ENCODE results near the gene HYAL2.
A peak's percentile ranks its signal among the peaks of the same experiment; 100 is the strongest.

Gene HYAL2

GRCh38 chr3:50330330-50330729 is 7.8 kb upstream of the HYAL2 start:
- DNase-seq (ENCODE audit: low read depth, low spot score), result no peak

DNA sequence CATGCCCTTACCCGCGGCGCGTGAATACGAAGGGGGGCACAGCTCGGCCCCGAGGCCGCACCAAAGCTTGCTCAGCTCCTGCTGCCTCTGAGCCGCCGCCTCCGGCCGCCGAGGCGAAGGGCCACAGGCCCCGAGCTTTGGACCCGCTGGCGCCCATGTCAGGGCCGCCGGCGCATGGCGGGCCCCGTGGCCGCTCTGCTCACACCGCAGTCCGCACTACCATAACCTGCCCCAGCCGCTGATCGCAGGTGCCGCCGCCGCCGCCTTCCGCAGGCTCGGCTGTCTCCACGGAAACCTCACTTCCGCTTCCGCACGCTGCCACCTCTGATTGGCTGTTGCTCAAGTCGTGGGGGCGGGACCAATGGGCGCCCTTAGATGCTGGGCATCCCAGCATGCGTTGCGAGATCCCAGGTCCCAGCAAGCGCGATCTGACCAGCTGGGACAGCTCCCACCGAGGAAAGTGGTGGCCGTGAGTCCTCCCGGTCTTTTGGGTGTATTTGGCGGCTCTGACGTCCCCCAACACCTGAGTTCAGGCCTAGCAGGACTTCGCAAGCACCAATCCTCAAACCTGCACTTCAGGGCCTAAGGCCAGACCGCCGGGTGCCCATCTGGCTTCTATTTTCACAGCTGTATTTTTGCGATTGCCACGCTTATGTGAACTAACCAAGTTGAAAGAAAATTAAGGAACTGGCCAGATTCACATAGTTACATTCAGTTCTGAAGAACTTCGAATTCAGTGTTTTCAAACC is 5.6 kb upstream of the HYAL2 start, which contains the start of gene TUSC2:
Gene TUSC2 (minus strand): TSS at position 281 of the 749 bp plus-strand sequence. CDS start 124 bp downstream, at position 157.
- peak; percentile 89 for DNase-seq (ENCODE audit: low read depth, low spot score)

- no peak for DNase-seq (ENCODE audit: low read depth, low spot score)
Measured at GRCh38 chr3:50327129-50327528, 4.6 kb upstream of the HYAL2 start.

DNA sequence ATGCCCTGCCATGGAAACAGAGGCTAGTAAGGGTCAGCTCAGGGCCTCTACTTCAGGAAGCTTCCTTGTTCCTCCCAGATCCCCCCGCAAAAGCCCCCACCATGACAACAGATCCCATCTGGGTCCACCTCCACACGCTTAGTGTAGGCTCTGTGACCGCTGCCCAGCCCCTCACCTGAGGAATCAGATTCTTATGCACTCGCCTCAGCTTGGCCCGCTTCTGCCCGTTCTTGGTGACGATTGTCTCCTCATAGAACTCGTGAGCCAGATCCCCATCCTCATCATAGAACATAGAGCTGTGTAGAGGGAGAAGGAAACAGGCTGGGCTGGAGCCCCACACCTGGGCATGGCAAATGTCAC is 3.6 kb upstream of the HYAL2 start:
- DNase-seq (ENCODE audit: low read depth, low spot score), result no peak

- no peak for DNase-seq (ENCODE audit: low read depth, low spot score)
Measured at GRCh38 chr3:50325497-50326181, 3.1 kb upstream of the HYAL2 start.

GRCh38 chr3:50325113-50325480 is 2.6 kb upstream of the HYAL2 start:
- no peak for DNase-seq (ENCODE audit: low read depth, low spot score)

DNA sequence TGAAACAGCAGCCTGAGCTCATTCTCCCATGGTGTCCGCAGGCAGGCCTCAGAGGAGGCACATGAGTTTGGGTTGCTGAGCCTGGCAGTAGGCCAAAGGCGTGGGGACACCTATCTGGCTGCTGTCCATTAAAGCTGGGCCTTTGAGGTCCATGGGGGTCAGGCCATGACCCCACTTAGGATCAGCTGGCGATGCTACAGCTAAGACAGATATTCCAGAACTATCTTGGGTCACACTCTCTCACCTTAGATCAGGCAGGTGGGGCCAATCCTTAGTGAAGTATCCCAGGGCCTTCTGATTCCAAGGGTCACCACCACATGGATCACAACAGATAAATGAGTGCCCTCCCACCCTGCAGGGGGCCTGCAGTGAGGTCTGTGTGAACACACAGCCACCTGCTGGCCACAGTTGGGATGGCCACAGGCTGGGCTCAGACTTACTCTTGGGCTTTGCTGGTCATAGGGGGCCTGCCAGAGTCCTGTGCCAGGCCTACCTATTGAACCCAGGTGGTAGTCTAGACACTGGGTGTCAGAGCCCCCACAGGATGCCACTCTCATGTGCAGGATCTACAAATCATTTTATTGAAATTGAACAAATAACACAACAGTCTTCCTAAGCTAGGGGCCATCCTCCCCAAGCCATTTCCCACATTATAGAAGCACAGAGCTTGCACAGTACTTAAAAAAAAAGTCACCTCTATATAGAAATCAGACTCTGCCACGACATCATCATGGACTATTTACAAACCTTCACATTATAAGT is 2.0 kb upstream of the HYAL2 start:
- DNase-seq (ENCODE audit: low read depth, low spot score), result no peak

- DNase-seq (ENCODE audit: low read depth, low spot score), result no peak
Measured at GRCh38 chr3:50323614-50324199, 1.2 kb upstream of the HYAL2 start.

- DNase-seq (ENCODE audit: low read depth, low spot score), result no peak
Measured at GRCh38 chr3:50323092-50323600, 601 bp upstream of the HYAL2 start.

DNA sequence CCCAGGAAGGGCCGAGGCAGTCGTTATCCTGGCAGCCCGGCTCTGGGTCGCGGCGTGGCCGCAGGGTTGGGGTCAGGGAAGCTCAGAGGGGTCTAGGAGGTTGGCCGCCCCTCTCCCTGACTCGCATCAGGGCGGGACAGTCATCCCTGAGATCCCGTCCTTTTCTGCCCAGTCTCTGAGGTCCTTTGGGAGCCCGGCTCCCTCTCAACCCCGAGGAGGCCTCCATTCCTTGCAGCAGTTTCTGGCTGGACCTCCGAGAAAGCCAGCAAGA is 495 bp downstream of the HYAL2 start:
- no peak for DNase-seq (ENCODE audit: low read depth, low spot score)

DNA sequence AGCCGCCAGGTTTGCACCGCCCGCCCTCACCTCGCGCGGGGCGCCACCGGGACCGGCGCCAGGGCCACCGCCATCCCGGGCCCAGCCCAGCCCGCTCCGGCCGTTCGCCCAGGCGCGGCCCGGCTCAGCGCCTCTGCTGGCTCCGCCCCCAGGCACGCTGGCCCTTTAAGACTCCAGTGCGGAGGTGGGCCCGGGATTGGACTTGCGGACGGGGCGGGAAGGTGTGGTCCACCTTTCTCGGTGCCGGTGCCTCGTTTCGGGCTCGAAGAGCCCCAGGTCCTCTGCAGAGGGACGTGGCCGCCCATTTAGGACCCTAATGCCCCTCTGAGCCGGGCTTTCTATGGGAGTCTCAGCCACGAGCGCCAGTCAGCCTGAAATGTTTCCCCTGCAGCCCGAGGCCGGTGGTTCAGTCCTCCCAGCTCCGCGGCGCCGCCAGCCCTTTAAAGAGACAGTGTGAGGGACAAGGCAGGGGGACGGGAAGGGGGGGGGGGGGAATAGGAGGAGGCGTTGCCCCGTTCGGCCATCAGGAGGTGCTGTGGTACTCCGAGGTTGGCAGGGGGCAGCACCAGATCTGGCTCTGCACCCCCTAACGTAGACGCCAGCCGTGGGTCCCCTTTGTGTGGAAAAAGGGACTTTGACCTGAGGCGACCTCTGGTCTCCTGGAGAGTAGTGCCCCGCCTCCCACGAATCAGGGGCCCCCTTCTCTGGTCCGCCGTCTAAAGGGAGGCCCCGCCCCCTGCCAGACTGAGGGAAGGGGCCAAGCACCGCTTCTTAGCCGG is 1.0 kb downstream of the HYAL2 start:
- peak; percentile 65 for DNase-seq (ENCODE audit: low read depth, low spot score)

- DNase-seq (ENCODE audit: low read depth, low spot score), result no peak
Measured at GRCh38 chr3:50320853-50321335, 1.7 kb downstream of the HYAL2 start.

DNA sequence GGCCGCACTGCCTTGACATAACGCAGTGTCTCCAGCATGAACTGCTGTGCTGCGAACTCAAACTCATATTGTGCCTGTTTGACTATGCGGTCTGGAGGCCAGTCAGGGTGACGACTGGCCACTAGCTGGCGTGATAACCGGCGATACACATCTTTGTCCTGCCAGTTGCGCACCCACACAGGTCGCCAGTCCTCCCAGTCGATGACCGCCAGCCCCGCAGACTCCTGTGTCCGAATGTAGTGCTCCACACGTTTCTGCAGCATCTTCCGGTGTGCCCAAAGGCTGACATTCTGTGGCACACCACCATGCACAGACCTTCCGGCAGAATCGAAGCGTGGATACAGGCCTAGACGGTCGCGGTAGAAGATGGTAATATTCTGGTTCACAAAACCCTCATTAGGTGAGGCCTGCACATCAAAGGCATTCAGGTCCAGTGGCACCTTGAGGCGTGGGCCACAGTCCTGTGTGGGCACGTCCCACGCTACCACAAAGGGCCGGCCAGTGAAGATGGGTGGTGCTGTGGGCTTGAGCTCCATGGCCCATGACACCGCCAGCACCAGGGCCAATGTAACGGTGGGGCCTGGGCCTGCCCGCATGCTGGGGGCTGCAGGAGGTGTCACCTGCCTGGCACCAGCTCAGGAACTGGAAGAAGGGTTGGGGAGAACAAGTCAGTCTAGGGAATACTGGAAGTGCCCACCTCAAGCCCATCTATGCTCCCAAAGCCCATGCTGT is 2.5 kb downstream of the HYAL2 start:
- DNase-seq (ENCODE audit: low read depth, low spot score), result no peak

- DNase-seq (ENCODE audit: low read depth, low spot score), result no peak
Measured at GRCh38 chr3:50319181-50319893, 3.2 kb downstream of the HYAL2 start.

GRCh38 chr3:50318615-50319014 is 3.9 kb downstream of the HYAL2 start:
- no peak for DNase-seq (ENCODE audit: low read depth, low spot score)

DNA sequence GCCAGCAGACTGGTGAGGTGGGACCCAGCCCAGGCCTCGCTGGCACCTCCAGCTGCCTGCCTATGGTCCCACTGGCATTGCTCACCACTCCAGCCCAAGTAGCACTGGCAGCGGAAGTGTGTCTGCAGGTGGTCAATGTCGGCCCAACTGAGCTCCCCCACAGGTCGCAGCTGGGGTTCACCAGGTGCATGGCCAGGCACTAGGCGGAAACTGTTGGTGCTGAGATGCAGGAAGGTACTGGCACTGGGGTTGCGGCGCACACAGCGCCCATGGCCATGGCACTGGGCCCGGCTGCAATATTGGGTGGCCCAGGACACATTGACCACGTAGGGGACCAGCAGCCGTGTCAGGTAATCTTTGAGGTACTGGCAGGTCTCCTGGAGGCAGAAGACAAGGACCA is 4.4 kb downstream of the HYAL2 start:
- no peak for DNase-seq (ENCODE audit: low read depth, low spot score)

- no peak for DNase-seq (ENCODE audit: low read depth, low spot score)
Measured at GRCh38 chr3:50317300-50317699, 5.2 kb downstream of the HYAL2 start.

- DNase-seq (ENCODE audit: low read depth, low spot score), result no peak
Measured at GRCh38 chr3:50316657-50317242, 5.8 kb downstream of the HYAL2 start.

- no peak for DNase-seq (ENCODE audit: low read depth, low spot score)
Measured at GRCh38 chr3:50314816-50315215, 7.7 kb downstream of the HYAL2 start.

GRCh38 chr3:50314342-50314741 is 8.2 kb downstream of the HYAL2 start:
- no peak for DNase-seq (ENCODE audit: low read depth, low spot score)

Measured in activated CD4-positive, CD25-positive, alpha-beta regulatory T cell treated with anti-CD3 and anti-CD28 coated beads, Interleukin-2, amount 50 U/mL, for 16 hours (primary cell).